CD4-positive, alpha-beta T cell (primary cell): Measurements from ENCODE around the gene POLR2C. TPM values are rescaled to one million over a fixed set of nuclear protein-coding genes. Genes with fewer than 3 reads are reported as not detected.

Source experiments
- ATAC-seq: fragments of 200-7000 bp; cut with Tn5 transposase; one replicate; pipeline ENCODE4 v1.10.0; 2022; ENCODE audit warnings: mild to moderate bottlenecking; ENCODE audit not compliant: poor library complexity
- CTCF ChIA-PET: fragments of 350-600 bp; sonication (Branson Sonifier 250); formaldehyde crosslinking; loops from one replicate; lab custom pipeline; 2021; ENCODE audit warnings: antibody characterized with exemption, inconsistent platforms; lab: Charles Lee
- POLR2A ChIA-PET: fragments of 350-600 bp; sonication (Branson Sonifier 250); formaldehyde crosslinking; loops from one replicate; lab custom pipeline; 2021; ENCODE audit warnings: antibody characterized with exemption, inconsistent platforms; lab: Charles Lee
- DNase-seq, 14 experiments: peaks; one replicate each; pipeline ENCODE4 v3.0.0-alpha.2; 2013 to 2020; ENCODE audit warnings: mixed read lengths in 2 of 14
- H3K27ac ChIP-seq, 2 donors: one replicate each; pipeline versions ENCODE4 v1.5.1 to v1.7.0; 2013; ENCODE audit warnings: low read length in 2 of 2, low read depth in 1 of 2, mild to moderate bottlenecking in 1 of 2
- H3K27me3 ChIP-seq, 2 experiments: 1 replicate in 1 of 2; 2 replicates in 1 of 2; pipeline versions ENCODE4 v1.6.1 to v1.7.0; 2013; ENCODE audit warnings: low read length in 2 of 2, control low read depth in 1 of 2, mild to moderate bottlenecking in 1 of 2, moderate library complexity in 1 of 2; ENCODE audit not compliant: insufficient read depth in 2 of 2, control insufficient read depth in 1 of 2
- H3K36me3 ChIP-seq: one replicate; pipeline ENCODE4 v1.6.1; 2013; ENCODE audit warnings: low read length, control low read depth; ENCODE audit not compliant: insufficient read depth
- H3K4me1 ChIP-seq: one replicate; pipeline ENCODE4 v1.6.1; 2013; ENCODE audit warnings: low read length, control low read depth; ENCODE audit not compliant: insufficient read depth
- H3K4me3 ChIP-seq: one replicate; pipeline ENCODE4 v1.5.1; 2013; ENCODE audit warnings: mild to moderate bottlenecking, low read length, moderate library complexity
- H3K9me3 ChIP-seq, 2 experiments: 1 replicate in 1 of 2; 2 replicates in 1 of 2; pipeline versions ENCODE4 v1.6.1 to v1.7.0; 2013; ENCODE audit warnings: low read length in 2 of 2, mild to moderate bottlenecking in 2 of 2, control low read depth in 1 of 2, moderate library complexity in 1 of 2; ENCODE audit not compliant: control insufficient read depth in 1 of 2, insufficient read depth in 1 of 2
- H3K27ac Mint-ChIP-seq: one replicate; pipeline ENCODE4 v1.8.0; 2020; ENCODE audit warnings: mixed read lengths
- H3K27me3 Mint-ChIP-seq: one replicate; pipeline ENCODE4 v1.8.0; 2021; ENCODE audit warnings: mixed read lengths
- H3K36me3 Mint-ChIP-seq: one replicate; pipeline ENCODE4 v1.8.0; 2021; ENCODE audit warnings: low read depth, mixed read lengths
- H3K4me1 Mint-ChIP-seq: one replicate; pipeline ENCODE4 v1.8.0; 2021; ENCODE audit warnings: low read depth, mixed read lengths
- H3K4me3 Mint-ChIP-seq: one replicate; pipeline ENCODE4 v1.8.0; 2020; ENCODE audit warnings: mild to moderate bottlenecking, mixed read lengths
- H3K9me3 Mint-ChIP-seq: one replicate; pipeline ENCODE4 v1.8.0; 2020; ENCODE audit warnings: mixed read lengths
- CTCF ChIP-seq: fragments of 200-600 bp; IDR thresholded peaks from one replicate; pipeline ENCODE4 v1.8.0; 2022; ENCODE audit warnings: antibody characterized with exemption, mild to moderate bottlenecking
- intact Hi-C, 2 experiments: fragments of 100-400 bp; cut with DNase I in 1 of 2; cut with micrococcal nuclease in 1 of 2; formaldehyde crosslinking; loops; one replicate each; pipeline versions ENCODE4 v1.15.1 to v1.9.0; 2023 to 2025; cut with DNase I, micrococcal nuclease
- total RNA-seq, 174 experiments: library from RNA in 2 of 174; stranded (reverse) in 2 of 174; gene quantifications; one replicate each; pipeline ENCODE4 v1.2.3 and lab custom pipeline; 2021 to 2026

Gene POLR2C
- total RNA-seq, 2 experiments from 2014 or later, result 124 to 125 TPM

DNA sequence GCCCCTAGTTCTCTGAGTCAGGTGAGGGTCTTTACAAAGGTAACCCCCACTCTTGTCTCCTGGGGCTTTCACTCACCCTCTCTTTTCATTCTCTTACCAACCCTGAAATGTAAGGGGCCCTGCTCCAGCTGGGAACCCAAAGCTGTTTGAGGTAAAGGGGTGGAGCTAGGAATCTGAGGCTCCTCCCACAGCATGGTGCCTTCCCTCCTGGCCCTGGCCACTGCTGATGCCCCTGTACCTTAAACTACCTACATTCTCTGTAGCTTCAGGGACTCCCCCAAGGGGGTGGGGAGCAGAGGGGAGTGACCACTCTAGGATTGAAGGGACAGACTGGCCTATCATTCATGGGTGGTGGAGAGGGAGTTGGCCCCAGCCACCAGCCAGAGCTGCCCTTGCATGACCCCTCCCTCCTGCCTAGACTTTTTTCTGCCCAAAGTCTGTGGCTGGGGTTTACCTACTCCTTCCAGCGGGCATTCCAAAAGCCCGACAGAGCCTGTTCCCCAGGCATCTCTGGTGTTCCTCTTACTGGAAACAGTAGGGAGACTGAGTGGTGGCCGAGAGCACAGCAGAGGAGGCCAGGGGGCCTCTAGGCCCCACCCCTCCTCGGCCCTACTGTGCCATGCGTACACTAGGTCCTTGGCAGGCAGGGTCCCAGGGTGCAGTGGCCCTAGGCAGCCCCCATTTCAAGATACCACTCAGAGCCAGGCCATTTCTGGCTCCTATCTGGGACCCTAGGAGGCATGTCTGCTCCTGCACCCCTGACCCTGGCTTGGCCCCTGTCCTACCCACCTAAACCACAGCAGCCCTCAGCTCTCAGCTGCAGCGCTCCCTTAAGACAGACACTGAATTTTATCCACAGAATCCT is 14.3 kb downstream of the POLR2C start:
- H3K27me3 ChIP-seq, result no peaks in the 10 kb centered on the region
- H3K36me3 Mint-ChIP-seq, result peaks cover 13% of the 10 kb centered on the region
- POLR2A ChIA-PET, result interaction anchor here (1.8 kb wide), 1 partner anchor 14 kb away, joined by 6 read pairs; the partner anchor contains the start of gene POLR2C
- no peak overlapping the region for H3K4me3 Mint-ChIP-seq
- no peak overlapping the region for H3K4me3 ChIP-seq
- ATAC-seq, result no peak
- H3K9me3 ChIP-seq, result no peaks in the 10 kb centered on the region
- peaks cover 10% of the 10 kb centered on the region for H3K36me3 ChIP-seq
- no peak overlapping the region for H3K27ac ChIP-seq
- no peak for DNase-seq
- H3K27me3 Mint-ChIP-seq, result no peaks in the 10 kb centered on the region
- intact Hi-C loops, result loop anchor here in 1 of 2 experiments (1.0 to 5.0 kb wide), 2 partner anchors 43 to 651 kb away; partner anchors contain the start of gene CFAP20
- H3K4me1 ChIP-seq, result peaks cover 21% of the 10 kb centered on the region
- no peaks in the 10 kb centered on the region for H3K9me3 Mint-ChIP-seq
- H3K4me1 Mint-ChIP-seq, result peaks cover 11% of the 10 kb centered on the region
- CTCF ChIA-PET, result interaction anchor here (2.3 kb wide), 1 partner anchor 43 kb away, joined by 9 read pairs; no protein-coding TSS in a partner anchor
- no peak for TF ChIP-seq CTCF
- H3K27ac Mint-ChIP-seq, result peak overlapping the region; percentile 51

DNA sequence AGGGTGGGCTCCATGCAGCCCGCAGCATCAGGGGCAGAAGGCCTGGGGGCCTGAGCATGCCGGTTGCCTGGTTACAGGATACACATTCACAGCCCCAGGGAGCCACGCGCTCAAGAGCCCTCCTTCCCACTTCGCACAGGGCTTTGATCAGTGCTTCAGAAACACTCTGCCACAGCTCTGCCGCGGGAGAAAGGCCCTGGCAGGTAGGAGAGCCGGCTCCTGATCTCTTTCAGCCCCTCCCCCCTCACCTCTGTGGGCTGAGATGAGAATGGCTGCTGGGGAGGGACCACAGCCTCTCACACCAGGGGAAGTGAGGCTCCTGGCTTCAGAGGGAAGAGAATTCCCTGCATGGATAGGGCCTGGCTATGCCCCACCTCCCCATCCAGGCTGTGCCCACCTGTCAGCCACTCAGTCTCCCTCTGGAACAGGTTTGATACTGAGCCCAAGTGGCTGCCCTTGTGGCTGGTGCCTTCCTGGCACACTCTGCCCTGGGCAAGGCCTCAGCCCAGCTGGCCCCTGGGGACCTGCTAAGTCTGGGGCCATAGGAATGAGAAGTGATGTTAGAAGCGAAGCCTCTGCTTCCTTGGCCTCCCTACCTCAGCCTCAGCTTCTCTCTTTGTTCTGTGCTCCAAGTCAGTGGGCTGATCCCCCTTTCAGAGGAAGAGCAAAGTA is 15.2 kb downstream of the POLR2C start:
- Mint-ChIP-seq H3K4me3 (no peak overlapping the region), H3K27me3 (no peaks in the 10 kb centered on the region), H3K4me1 (peaks cover 11% of the 10 kb centered on the region), H3K9me3 (no peaks in the 10 kb centered on the region), H3K27ac (no peak overlapping the region), H3K36me3 (peaks cover 6% of the 10 kb centered on the region)
- Histone ChIP-seq H3K4me1 (peaks cover 21% of the 10 kb centered on the region), H3K27ac (no peak overlapping the region), H3K27me3 (no peaks in the 10 kb centered on the region), H3K36me3 (peaks cover 2% of the 10 kb centered on the region), H3K4me3 (no peak overlapping the region), H3K9me3 (no peaks in the 10 kb centered on the region)
- intact Hi-C loops, result loop anchor here in 1 of 2 experiments (5.0 kb wide), 1 partner anchor 650 kb away; the partner anchor contains the start of gene CFAP20
- ChIA-PET POLR2A (no interaction called here), CTCF (interaction anchor here (2.3 kb wide), 1 partner anchor 42 kb away, joined by 9 read pairs; no protein-coding TSS in a partner anchor)
- DNase-seq, result peak in 1 of 14 experiments; percentile 25
- no peak for ATAC-seq
- no peak for TF ChIP-seq CTCF

DNA sequence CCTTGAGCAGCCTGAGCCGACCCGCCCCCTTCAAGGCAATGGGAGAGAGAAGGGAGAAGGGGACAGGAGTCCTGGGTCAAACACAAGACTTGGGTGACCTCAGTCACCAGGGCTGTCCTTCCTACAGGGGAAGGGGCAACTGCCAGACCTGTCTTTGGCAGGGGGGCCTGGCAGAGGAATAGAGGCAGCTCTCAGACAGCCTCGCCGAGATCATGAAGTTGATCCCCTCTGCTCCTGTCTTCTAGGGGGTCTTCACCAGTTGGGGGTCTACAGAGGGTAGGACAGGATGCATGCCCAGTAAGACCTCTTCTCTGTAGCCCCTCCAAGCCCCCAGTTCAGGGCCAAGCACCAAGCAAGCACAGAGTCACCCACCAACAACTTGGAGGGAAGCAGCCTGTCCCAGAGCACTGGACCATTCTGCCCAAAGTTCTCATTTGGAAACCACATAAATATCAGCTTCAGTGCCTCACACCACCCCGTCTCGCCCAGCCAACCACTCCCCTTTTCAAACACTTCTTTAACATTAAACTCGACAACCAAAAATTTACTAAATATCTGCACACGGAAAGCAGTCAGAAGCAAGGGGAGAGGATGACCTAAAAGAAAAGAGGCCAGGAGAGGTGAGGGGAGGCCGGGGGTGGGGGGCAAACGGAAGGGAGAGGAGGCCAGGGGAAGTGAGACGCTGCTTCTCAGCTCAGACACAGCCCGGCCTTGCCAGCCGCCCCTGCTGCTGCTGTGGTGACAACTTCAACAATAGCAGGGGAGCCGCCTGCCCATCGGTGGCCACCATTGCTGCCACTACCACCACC is 16.1 kb downstream of the POLR2C start:
- no peak overlapping the region for H3K27ac Mint-ChIP-seq
- H3K4me3 Mint-ChIP-seq, result no peak overlapping the region
- POLR2A ChIA-PET, result no interaction called here
- no peaks in the 10 kb centered on the region for H3K9me3 Mint-ChIP-seq
- peaks cover 11% of the 10 kb centered on the region for H3K4me1 Mint-ChIP-seq
- peaks cover 6% of the 10 kb centered on the region for H3K36me3 Mint-ChIP-seq
- no peak for ATAC-seq
- H3K27me3 Mint-ChIP-seq, result no peaks in the 10 kb centered on the region
- H3K27ac ChIP-seq, result no peak overlapping the region
- peaks cover 2% of the 10 kb centered on the region for H3K36me3 ChIP-seq
- intact Hi-C loops, result loop anchor here in 1 of 2 experiments (5.0 kb wide), 1 partner anchor 649 kb away; the partner anchor contains the start of gene CFAP20
- H3K4me1 ChIP-seq, result peaks cover 21% of the 10 kb centered on the region
- DNase-seq, result no peak
- H3K27me3 ChIP-seq, result no peaks in the 10 kb centered on the region
- no peak overlapping the region for H3K4me3 ChIP-seq
- TF ChIP-seq CTCF, result no peak
- CTCF ChIA-PET, result no interaction called here
- H3K9me3 ChIP-seq, result no peaks in the 10 kb centered on the region
